VCaP (cell line): Measurements from ENCODE around the gene CAMTA1.
"Not testable (repeated sequence)": the region's sequence is repeated elsewhere in the genome, so short reads cannot be mapped to it uniquely, and the experiment has no call there.

Experiments
- H3K27ac ChIP-seq: fragments of 450-650 bp; 2 replicates; pipeline ENCODE4 v1.5.1; 2017
- TF ChIP-seq, protein P1 (sequence below): fragments of 450-650 bp; conservative IDR thresholded peaks from 2 replicates; pipeline ENCODE4 v1.5.1; 2017; ENCODE audit warnings: mild to moderate bottlenecking, moderate library complexity

The CAMTA1 gene

DNA sequence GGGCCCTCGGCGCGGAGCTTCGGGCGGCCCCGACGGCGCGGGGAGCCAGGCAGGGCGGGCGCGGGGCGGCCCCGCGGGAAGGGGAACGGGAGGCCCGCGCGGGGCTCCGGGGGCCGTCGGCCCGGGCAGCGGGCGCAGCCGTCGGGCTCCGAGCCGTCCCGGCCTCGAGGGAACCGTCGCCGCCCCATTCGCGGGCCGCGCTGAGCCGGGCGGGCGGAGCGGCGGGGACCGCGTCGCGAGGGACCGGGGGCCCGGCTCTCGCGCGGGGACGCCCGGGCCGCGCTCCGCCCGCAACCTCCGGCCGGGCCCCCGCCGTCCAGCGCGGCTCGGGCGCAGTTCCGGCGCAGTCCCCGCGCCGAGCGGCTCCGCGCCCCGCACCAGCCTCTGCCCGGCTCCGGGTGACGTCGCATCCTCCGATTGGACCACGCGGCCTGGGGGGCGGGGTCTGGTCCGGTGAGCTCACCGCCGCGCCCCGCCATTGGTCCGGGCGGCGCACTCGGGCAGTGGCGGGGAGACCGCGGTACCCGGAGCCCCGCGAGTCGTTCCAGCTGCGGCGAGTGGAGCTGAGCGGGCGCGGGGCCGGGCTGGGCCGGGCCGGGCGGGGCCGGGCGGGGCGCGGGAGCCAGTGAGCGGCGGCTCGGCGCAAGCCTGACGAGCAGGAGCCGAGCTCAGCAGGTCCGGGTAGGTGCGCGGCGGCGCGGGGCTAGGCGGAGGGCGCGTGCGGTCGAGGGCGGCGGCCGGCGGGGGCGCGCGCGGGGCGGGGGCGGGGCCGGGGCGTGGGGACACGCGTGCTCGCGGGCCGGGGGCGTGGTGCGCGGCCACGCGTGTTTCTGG lies 919.2 kb downstream of the CAMTA1 start:
- H3K27ac ChIP-seq = peak overlapping the region; percentile 44
- TF ChIP-seq, protein P1, sequence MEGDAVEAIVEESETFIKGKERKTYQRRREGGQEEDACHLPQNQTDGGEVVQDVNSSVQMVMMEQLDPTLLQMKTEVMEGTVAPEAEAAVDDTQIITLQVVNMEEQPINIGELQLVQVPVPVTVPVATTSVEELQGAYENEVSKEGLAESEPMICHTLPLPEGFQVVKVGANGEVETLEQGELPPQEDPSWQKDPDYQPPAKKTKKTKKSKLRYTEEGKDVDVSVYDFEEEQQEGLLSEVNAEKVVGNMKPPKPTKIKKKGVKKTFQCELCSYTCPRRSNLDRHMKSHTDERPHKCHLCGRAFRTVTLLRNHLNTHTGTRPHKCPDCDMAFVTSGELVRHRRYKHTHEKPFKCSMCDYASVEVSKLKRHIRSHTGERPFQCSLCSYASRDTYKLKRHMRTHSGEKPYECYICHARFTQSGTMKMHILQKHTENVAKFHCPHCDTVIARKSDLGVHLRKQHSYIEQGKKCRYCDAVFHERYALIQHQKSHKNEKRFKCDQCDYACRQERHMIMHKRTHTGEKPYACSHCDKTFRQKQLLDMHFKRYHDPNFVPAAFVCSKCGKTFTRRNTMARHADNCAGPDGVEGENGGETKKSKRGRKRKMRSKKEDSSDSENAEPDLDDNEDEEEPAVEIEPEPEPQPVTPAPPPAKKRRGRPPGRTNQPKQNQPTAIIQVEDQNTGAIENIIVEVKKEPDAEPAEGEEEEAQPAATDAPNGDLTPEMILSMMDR = no peak

- peak overlapping the region; percentile 44 for H3K27ac ChIP-seq
- TF ChIP-seq, protein P1 = no peak
Observed at GRCh38 chr1:7705048-7705907, 920.0 kb downstream of the CAMTA1 start.

DNA sequence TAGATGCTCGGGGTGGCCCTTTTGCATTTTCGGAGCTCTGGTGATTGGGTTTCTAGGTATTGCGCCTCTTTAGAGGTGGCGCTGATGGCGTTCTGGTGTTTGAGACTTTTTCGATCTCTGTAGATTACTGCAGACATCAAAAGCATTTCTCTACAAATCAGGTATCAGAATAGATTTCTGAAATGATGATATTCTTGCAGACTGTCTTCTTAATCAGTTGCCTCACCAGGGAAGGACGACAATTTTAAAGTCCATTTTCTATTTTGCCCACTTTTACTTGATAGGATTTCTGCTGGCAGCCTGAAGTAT lies 920.6 kb downstream of the CAMTA1 start:
- H3K27ac ChIP-seq = peak overlapping the region; percentile 44
- TF ChIP-seq, protein P1 = no peak

GRCh38 chr1:7707527-7707926 lies 922.3 kb downstream of the CAMTA1 start:
- TF ChIP-seq, protein P1 = no peak
- H3K27ac ChIP-seq = no peak overlapping the region

DNA sequence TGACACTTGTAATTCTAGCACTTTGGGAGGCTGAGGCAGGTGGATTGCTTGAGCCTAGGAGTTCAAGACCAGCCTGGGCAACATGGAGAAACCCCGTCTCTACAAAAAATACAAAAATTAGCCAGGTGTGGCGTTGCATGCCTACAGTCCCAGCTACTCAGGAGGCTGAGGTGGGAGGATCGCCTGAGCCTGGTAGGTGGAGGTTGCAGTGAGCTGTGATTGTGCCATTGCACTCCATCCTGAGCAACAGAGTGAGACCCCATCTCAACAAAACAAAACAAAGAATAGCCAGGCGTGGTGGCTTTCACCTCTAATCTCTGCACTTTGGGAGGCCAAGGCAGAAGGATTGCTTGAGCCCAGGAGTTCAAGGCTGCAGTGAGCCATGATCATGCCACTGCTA lies 922.8 kb downstream of the CAMTA1 start:
- not testable (repeated sequence) for H3K27ac ChIP-seq

DNA sequence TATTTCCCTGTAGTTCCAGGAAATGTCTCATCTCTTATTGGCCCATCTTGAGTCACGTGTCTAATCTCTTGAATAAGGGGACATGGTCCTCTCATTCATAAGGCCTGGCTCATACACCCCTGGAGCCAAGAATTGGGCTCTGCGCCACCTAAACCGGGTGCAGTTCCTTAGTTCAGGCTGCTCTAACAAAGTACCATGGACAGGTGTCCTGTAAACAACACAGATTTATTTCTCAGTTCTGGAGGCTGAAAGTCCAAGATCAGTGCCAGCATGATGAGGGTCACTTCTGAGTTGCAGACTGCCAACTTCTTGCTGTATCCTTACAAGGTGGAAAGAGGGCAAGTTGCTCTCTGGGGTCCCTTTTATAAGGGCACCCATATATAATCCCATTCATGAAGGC lies 925.6 kb downstream of the CAMTA1 start:
- H3K27ac ChIP-seq = no peak overlapping the region
- TF ChIP-seq, protein P1 = no peak

- H3K27ac ChIP-seq = no peak overlapping the region
- TF ChIP-seq, protein P1 = no peak
Observed at GRCh38 chr1:7712731-7713323, 927.6 kb downstream of the CAMTA1 start.
